CD14-positive monocyte (primary cell): ENCODE data around the gene MTX1. TPM values are rescaled to one million over a fixed set of nuclear protein-coding genes. Genes with fewer than 3 reads are reported as not detected.

Experiments
- DNase-seq, 3 donors: peaks; one replicate each; pipeline ENCODE4 v3.0.0-alpha.2; 2011 to 2022
- H2AFZ ChIP-seq: 2 replicates; pipeline ENCODE4 v1.6.0; 2012; ENCODE audit warnings: mild to moderate bottlenecking, low read depth, low read length, inconsistent platforms; ENCODE audit not compliant: insufficient read depth, poor library complexity, severe bottlenecking
- H3K27ac ChIP-seq, 2 donors: 1 replicate in 1 of 2; 2 replicates in 1 of 2; pipeline ENCODE4 v1.5.1; 2012 to 2013; ENCODE audit warnings: low read length in 2 of 2, control low read depth in 1 of 2, inconsistent platforms in 1 of 2, low read depth in 1 of 2, mild to moderate bottlenecking in 1 of 2
- H3K27me3 ChIP-seq, 2 donors: one replicate each; pipeline versions ENCODE4 v1.6.0 to v1.6.1; 2011 to 2013; ENCODE audit warnings: low read length in 2 of 2; ENCODE audit not compliant: control insufficient read depth in 2 of 2, insufficient read depth in 2 of 2
- H3K36me3 ChIP-seq, 2 donors: replicated peaks in 1 of 2; 1 replicate in 1 of 2; 2 replicates in 1 of 2; pipeline versions ENCODE4 v1.5.1 to v1.6.1; 2012 to 2013; ENCODE audit warnings: low read length in 2 of 2, control low read depth in 1 of 2, inconsistent platforms in 1 of 2, mild to moderate bottlenecking in 1 of 2; ENCODE audit not compliant: insufficient read depth in 2 of 2, control insufficient read depth in 1 of 2
- H3K4me1 ChIP-seq, 2 donors: 1 replicate in 1 of 2; 2 replicates in 1 of 2; pipeline versions ENCODE4 v1.5.1 to v1.6.1; 2012 to 2013; ENCODE audit warnings: low read length in 2 of 2, control low read depth in 1 of 2, inconsistent platforms in 1 of 2, mild to moderate bottlenecking in 1 of 2, moderate library complexity in 1 of 2; ENCODE audit not compliant: insufficient read depth in 2 of 2, control insufficient read depth in 1 of 2
- H3K4me2 ChIP-seq: replicated peaks from 2 replicates; pipeline ENCODE3; 2012; ENCODE audit warnings: low read length, moderate library complexity, mild to moderate bottlenecking; ENCODE audit not compliant: poor library complexity, severe bottlenecking; ENCODE audit errors: extremely low read depth
- H3K4me3 ChIP-seq, 3 experiments: fragments of 200-600 bp in 1 of 3; sonication (generic) in 1 of 3; replicated peaks in 1 of 3; 1 replicate in 2 of 3; 2 replicates in 1 of 3; pipeline ENCODE4 v1.5.1; 2011 to 2013; ENCODE audit warnings: low read length in 3 of 3, mild to moderate bottlenecking in 3 of 3, control low read depth in 2 of 3, low read depth in 2 of 3, inconsistent platforms in 1 of 3, moderate library complexity in 1 of 3
- H3K79me2 ChIP-seq: 2 replicates; pipeline ENCODE4 v1.6.0; 2012; ENCODE audit warnings: mild to moderate bottlenecking, control low read depth, inconsistent platforms, low read length, moderate library complexity; ENCODE audit not compliant: insufficient read depth
- H3K9ac ChIP-seq: 2 replicates; pipeline ENCODE4 v1.6.0; 2017; ENCODE audit warnings: low read length, mild to moderate bottlenecking; ENCODE audit not compliant: insufficient read depth, poor library complexity, severe bottlenecking
- H3K9me3 ChIP-seq, 2 donors: replicated peaks in 1 of 2; 1 replicate in 1 of 2; 2 replicates in 1 of 2; pipeline versions ENCODE4 v1.5.1 to v1.6.1; 2012 to 2013; ENCODE audit warnings: low read length in 2 of 2, control low read depth in 1 of 2; ENCODE audit not compliant: control insufficient read depth in 1 of 2, insufficient read depth in 1 of 2
- H4K20me1 ChIP-seq: 2 replicates; pipeline ENCODE4 v1.6.0; 2012; ENCODE audit warnings: mild to moderate bottlenecking, low read length, control low read depth, moderate library complexity; ENCODE audit not compliant: insufficient read depth
- H3K27ac Mint-ChIP-seq, 7 donors: one replicate each; pipeline ENCODE4 v1.8.0; 2020; ENCODE audit warnings: mild to moderate bottlenecking in 7 of 7, mixed read lengths in 7 of 7, moderate library complexity in 6 of 7, inconsistent platforms in 2 of 7
- H3K27me3 Mint-ChIP-seq, 3 donors: one replicate each; pipeline ENCODE4 v1.8.0; 2021 to 2022; ENCODE audit warnings: low read depth in 3 of 3, mild to moderate bottlenecking in 3 of 3, mixed read lengths in 3 of 3, moderate library complexity in 3 of 3, inconsistent platforms in 1 of 3
- H3K36me3 Mint-ChIP-seq, 2 donors: one replicate each; pipeline ENCODE4 v1.8.0; 2020; ENCODE audit warnings: mixed read lengths in 2 of 2, inconsistent platforms in 1 of 2, mild to moderate bottlenecking in 1 of 2
- H3K4me1 Mint-ChIP-seq: one replicate; pipeline ENCODE4 v1.8.0; 2020; ENCODE audit warnings: mild to moderate bottlenecking, mixed read lengths
- H3K4me3 Mint-ChIP-seq, 2 donors: one replicate each; pipeline ENCODE4 v1.8.0; 2020; ENCODE audit warnings: mild to moderate bottlenecking in 2 of 2, mixed read lengths in 2 of 2, moderate library complexity in 1 of 2
- H3K9me3 Mint-ChIP-seq, 7 donors: one replicate each; pipeline ENCODE4 v1.8.0; 2020 to 2022; ENCODE audit warnings: mixed read lengths in 7 of 7, mild to moderate bottlenecking in 6 of 7, moderate library complexity in 6 of 7, inconsistent platforms in 2 of 7
- whole genome bisulfite sequencing: methylation state at CpG from one replicate; pipeline ENCODE4 v1.1.5; 2013; ENCODE audit warnings: missing lambda C conversion rate; ENCODE audit not compliant: insufficient coverage; 5-methylcytosine and 5-hydroxymethylcytosine counted together
- intact Hi-C, 2 donors: fragments of 100-400 bp; cut with micrococcal nuclease; formaldehyde crosslinking; loops; one replicate each; pipeline versions ENCODE4 v1.15.0 to v1.15.1; 2023
- polyA plus RNA-seq, 3 donors: library from polyadenylated mRNA; depleted of rRNA in 1 of 3; unstranded in 2 of 3; stranded (reverse) in 1 of 3; fragments of 300-500 nt in 2 of 3; fragments of >200 nt in 1 of 3; fragmentation: Illumina TruSeq in 2 of 3; gene quantifications; 1 replicate in 2 of 3; 2 replicates in 1 of 3; pipeline ENCODE4 v1.2.3, GENCODE V29; 2012 to 2021
- TF ChIP-seq, protein P1 (sequence below): fragments of 200-600 bp; IDR thresholded peaks from one replicate; pipeline ENCODE4 v1.8.0; 2022; ENCODE audit warnings: antibody characterized with exemption, mild to moderate bottlenecking

The MTX1 gene
- polyA plus RNA-seq, 3 donors, result 79.7 to 101 (median 86.0) TPM

DNA sequence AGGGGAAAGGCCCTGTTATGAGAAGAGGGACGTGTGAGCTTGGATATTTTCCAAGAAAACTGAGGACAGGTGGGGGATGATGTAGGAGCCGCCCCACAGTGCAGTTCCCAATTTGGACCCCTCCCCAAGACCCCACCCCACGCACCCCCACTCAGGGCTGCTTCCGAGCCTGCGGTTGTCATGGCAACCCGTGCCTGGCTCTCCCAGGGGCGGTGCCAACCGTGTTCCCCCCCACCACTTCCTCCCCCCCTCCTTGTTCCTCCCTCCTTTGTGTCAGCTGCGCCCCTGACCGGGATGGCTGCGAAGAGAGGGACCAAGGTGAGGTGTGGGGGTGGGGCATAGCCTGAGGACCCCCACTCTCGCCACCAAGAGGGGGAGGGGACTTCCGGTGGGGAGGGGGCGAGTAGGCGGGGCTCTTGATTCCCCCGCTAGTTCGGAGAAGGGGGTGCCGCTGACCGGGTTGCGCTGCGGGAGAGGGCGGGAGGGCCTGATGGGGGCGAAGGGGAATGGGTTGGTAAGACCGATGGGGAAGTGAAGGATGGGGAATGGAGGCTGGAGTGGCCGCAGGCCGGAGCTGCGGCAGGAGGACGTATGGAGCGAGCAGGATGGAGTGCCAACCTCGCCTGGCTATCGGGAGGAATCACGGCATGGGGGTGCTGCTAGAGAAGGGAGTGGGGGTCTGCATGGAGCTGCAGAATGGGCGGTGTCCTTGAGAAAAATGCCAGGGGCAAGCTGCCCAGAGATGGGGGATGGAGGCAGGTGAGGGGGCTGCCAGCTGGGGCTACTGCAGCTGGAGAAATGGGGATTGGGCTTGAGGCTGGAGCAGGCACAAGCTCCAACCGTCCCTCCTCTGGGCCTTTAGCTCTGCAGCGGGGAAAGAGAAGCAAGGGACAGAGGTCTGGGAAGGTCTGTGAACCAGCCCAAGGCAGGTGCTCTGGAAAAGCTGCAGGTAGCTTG lies 33.9 kb upstream of the MTX1 start:
- peak overlapping the region in 2 of 7 donors; percentile 45 to 80 for H3K27ac Mint-ChIP-seq
- H2AFZ ChIP-seq, result peak overlapping the region; percentile 21
- peak overlapping the region; percentile 27 to 81 for H3K4me3 Mint-ChIP-seq
- intact Hi-C loops, result loop anchor here in 1 of 2 donors (5.0 kb wide), 1 partner anchor 37 kb away; the partner anchor contains the start of gene SLC50A1
- TF ChIP-seq, protein P1, sequence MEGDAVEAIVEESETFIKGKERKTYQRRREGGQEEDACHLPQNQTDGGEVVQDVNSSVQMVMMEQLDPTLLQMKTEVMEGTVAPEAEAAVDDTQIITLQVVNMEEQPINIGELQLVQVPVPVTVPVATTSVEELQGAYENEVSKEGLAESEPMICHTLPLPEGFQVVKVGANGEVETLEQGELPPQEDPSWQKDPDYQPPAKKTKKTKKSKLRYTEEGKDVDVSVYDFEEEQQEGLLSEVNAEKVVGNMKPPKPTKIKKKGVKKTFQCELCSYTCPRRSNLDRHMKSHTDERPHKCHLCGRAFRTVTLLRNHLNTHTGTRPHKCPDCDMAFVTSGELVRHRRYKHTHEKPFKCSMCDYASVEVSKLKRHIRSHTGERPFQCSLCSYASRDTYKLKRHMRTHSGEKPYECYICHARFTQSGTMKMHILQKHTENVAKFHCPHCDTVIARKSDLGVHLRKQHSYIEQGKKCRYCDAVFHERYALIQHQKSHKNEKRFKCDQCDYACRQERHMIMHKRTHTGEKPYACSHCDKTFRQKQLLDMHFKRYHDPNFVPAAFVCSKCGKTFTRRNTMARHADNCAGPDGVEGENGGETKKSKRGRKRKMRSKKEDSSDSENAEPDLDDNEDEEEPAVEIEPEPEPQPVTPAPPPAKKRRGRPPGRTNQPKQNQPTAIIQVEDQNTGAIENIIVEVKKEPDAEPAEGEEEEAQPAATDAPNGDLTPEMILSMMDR, result no peak
- DNase-seq, result peak; percentile 18 to 45 (median 24)
- H3K79me2 ChIP-seq, result peaks cover 21% of the 10 kb centered on the region
- no peaks in the 10 kb centered on the region for H3K9me3 ChIP-seq
- H3K4me1 Mint-ChIP-seq, result peaks cover 46% of the 10 kb centered on the region
- H3K36me3 ChIP-seq, result peaks cover 7 to 10% of the 10 kb centered on the region in 2 donors
- H3K36me3 Mint-ChIP-seq, result peaks cover 11 to 18% of the 10 kb centered on the region in 2 donors
- peak overlapping the region; percentile 86 for H3K4me2 ChIP-seq
- no peaks in the 10 kb centered on the region for H3K9me3 Mint-ChIP-seq
- peaks cover 4 to 22% (median 21%) of the 10 kb centered on the region in 3 donors for H3K27me3 Mint-ChIP-seq
- H3K27me3 ChIP-seq, result no peaks in the 10 kb centered on the region
- H3K27ac ChIP-seq, result no peak overlapping the region
- peaks cover 42 to 52% of the 10 kb centered on the region in 2 donors for H3K4me1 ChIP-seq
- no peak overlapping the region for H3K9ac ChIP-seq
- H3K4me3 ChIP-seq, result peak overlapping the region in 1 of 3 experiments; percentile 91
- 10% methylated on average over 18 of the region's 35 CpGs for WGBS
- no peaks in the 10 kb centered on the region for H4K20me1 ChIP-seq

DNA sequence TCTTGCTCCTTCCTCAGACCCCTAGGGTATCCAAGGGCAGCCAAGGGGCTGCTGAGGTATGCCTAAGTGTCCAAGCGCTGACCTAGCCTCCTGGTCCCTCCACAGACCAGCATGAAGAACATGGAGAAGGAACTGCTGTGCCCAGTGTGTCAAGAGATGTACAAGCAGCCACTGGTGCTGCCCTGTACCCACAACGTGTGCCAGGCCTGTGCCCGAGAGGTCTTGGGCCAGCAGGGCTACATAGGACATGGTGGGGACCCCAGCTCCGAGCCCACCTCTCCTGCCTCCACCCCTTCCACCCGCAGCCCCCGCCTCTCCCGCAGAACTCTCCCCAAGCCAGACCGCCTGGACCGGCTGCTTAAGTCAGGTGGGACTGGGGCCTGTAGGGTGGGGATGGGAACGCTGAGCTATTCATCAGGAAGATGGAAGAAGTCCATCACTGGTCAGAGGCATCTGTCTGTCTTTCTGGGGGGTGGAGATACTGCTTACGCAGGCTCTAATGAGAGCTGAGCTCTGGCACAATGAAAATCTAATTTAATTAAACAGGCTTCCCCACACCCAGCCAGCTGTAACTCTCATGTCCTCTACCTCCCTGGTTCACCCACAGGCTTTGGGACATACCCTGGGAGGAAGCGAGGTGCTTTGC lies 33.1 kb upstream of the MTX1 start:
- Histone ChIP-seq H3K9ac (no peak overlapping the region), H3K27me3 (no peaks in the 10 kb centered on the region), H3K4me2 (no peak overlapping the region), H3K27ac (no peak overlapping the region), H3K9me3 (no peaks in the 10 kb centered on the region), H3K4me3 (no peak overlapping the region), H3K4me1 (peaks cover 42 to 52% of the 10 kb centered on the region in 2 donors), H3K36me3 (peaks cover 2% of the 10 kb centered on the region in 2 donors), H2AFZ (no peak overlapping the region), H4K20me1 (no peaks in the 10 kb centered on the region), H3K79me2 (peaks cover 21% of the 10 kb centered on the region)
- Mint-ChIP-seq H3K27ac (no peak overlapping the region), H3K4me1 (peaks cover 46% of the 10 kb centered on the region), H3K4me3 (no peak overlapping the region), H3K36me3 (peaks cover 6 to 10% of the 10 kb centered on the region in 2 donors), H3K9me3 (no peaks in the 10 kb centered on the region), H3K27me3 (peaks cover 4 to 22% (median 21%) of the 10 kb centered on the region in 3 donors)
- WGBS, result 84% methylated on average over 3 of the region's 12 CpGs
- DNase-seq, result peak in 1 of 3 donors; percentile 12
- intact Hi-C loops, result no loop called here
- TF ChIP-seq, protein P1, result no peak
